Activated CD4-positive, CD25-positive, alpha-beta regulatory T cell treated with anti-CD3 and anti-CD28 coated beads, Interleukin-2, amount 50 U/mL, for 16 hours (primary cell): ENCODE data around the gene AP5Z1.
A peak's percentile ranks its signal among the peaks of the same experiment; 100 is the strongest.
"Not testable (repeated sequence)": the region's sequence is repeated elsewhere in the genome, so short reads cannot be mapped to it uniquely, and the experiment has no call there.

ENCODE experiments used
- DNase-seq: peaks from one replicate; pipeline ENCODE4 v3.0.0-alpha.2; 2020; ENCODE audit warnings: low read depth, low spot score

Gene AP5Z1

GRCh38 chr7:4788627-4789189, 13.3 kb downstream of the AP5Z1 start:
- no peak for DNase-seq

- no peak for DNase-seq
These were observed 14.0 kb downstream of the AP5Z1 start for GRCh38 chr7:4789194-4790077.

- DNase-seq: no peak
These were observed 14.6 kb downstream of the AP5Z1 start for GRCh38 chr7:4790078-4790465.

GRCh38 chr7:4790516-4790991, 15.1 kb downstream of the AP5Z1 start:
- DNase-seq: no peak

GRCh38 chr7:4791101-4791737, 15.8 kb downstream of the AP5Z1 start:
- no peak for DNase-seq

GRCh38 chr7:4791738-4792536, 16.5 kb downstream of the AP5Z1 start:
- DNase-seq: peak; percentile 48

GRCh38 chr7:4792537-4793126, 17.2 kb downstream of the AP5Z1 start:
- no peak for DNase-seq

GRCh38 chr7:4793385-4793993, 18.1 kb downstream of the AP5Z1 start:
- not testable (repeated sequence) for DNase-seq

GRCh38 chr7:4794171-4794570, 18.7 kb downstream of the AP5Z1 start:
- not testable (repeated sequence) for DNase-seq

GRCh38 chr7:4794591-4795350, 19.3 kb downstream of the AP5Z1 start:
- no peak for DNase-seq

- no peak for DNase-seq
These were observed 21.0 kb downstream of the AP5Z1 start for GRCh38 chr7:4796453-4796852.

GRCh38 chr7:4797858-4798705, 22.7 kb downstream of the AP5Z1 start:
- DNase-seq: peak; percentile 27

GRCh38 chr7:4798706-4799235, 23.3 kb downstream of the AP5Z1 start:
- DNase-seq: no peak

- DNase-seq: no peak
These were observed 24.3 kb downstream of the AP5Z1 start for GRCh38 chr7:4799508-4800268.

- DNase-seq: no peak
These were observed 25.1 kb downstream of the AP5Z1 start for GRCh38 chr7:4800487-4800886.

- no peak for DNase-seq
These were observed 25.8 kb downstream of the AP5Z1 start for GRCh38 chr7:4800926-4801838.

GRCh38 chr7:4801839-4802231, 26.4 kb downstream of the AP5Z1 start:
- no peak for DNase-seq
